CD14-positive monocyte (primary cell): ENCODE results near the gene ARAP2. TPM values are rescaled to one million over a fixed set of nuclear protein-coding genes. Genes with fewer than 3 reads are reported as not detected.
A peak's percentile ranks its signal among the peaks of the same experiment; 100 is the strongest.

ENCODE experiments used
- DNase-seq, 3 donors: peaks; one replicate each; pipeline ENCODE4 v3.0.0-alpha.2; 2011 to 2022
- H2AFZ ChIP-seq: 2 replicates; pipeline ENCODE4 v1.6.0; 2012; ENCODE audit warnings: mild to moderate bottlenecking, low read depth, low read length, inconsistent platforms; ENCODE audit not compliant: insufficient read depth, poor library complexity, severe bottlenecking
- H3K27ac ChIP-seq, 2 donors: 1 replicate in 1 of 2; 2 replicates in 1 of 2; pipeline ENCODE4 v1.5.1; 2012 to 2013; ENCODE audit warnings: low read length in 2 of 2, control low read depth in 1 of 2, inconsistent platforms in 1 of 2, low read depth in 1 of 2, mild to moderate bottlenecking in 1 of 2
- H3K27me3 ChIP-seq, 2 donors: one replicate each; pipeline versions ENCODE4 v1.6.0 to v1.6.1; 2011 to 2013; ENCODE audit warnings: low read length in 2 of 2; ENCODE audit not compliant: control insufficient read depth in 2 of 2, insufficient read depth in 2 of 2
- H3K36me3 ChIP-seq, 2 donors: replicated peaks in 1 of 2; 1 replicate in 1 of 2; 2 replicates in 1 of 2; pipeline versions ENCODE4 v1.5.1 to v1.6.1; 2012 to 2013; ENCODE audit warnings: low read length in 2 of 2, control low read depth in 1 of 2, inconsistent platforms in 1 of 2, mild to moderate bottlenecking in 1 of 2; ENCODE audit not compliant: insufficient read depth in 2 of 2, control insufficient read depth in 1 of 2
- H3K4me1 ChIP-seq, 2 donors: 1 replicate in 1 of 2; 2 replicates in 1 of 2; pipeline versions ENCODE4 v1.5.1 to v1.6.1; 2012 to 2013; ENCODE audit warnings: low read length in 2 of 2, control low read depth in 1 of 2, inconsistent platforms in 1 of 2, mild to moderate bottlenecking in 1 of 2, moderate library complexity in 1 of 2; ENCODE audit not compliant: insufficient read depth in 2 of 2, control insufficient read depth in 1 of 2
- H3K4me2 ChIP-seq: replicated peaks from 2 replicates; pipeline ENCODE3; 2012; ENCODE audit warnings: low read length, moderate library complexity, mild to moderate bottlenecking; ENCODE audit not compliant: poor library complexity, severe bottlenecking; ENCODE audit errors: extremely low read depth
- H3K4me3 ChIP-seq, 3 experiments: fragments of 200-600 bp in 1 of 3; sonication (generic) in 1 of 3; replicated peaks in 1 of 3; 1 replicate in 2 of 3; 2 replicates in 1 of 3; pipeline ENCODE4 v1.5.1; 2011 to 2013; ENCODE audit warnings: low read length in 3 of 3, mild to moderate bottlenecking in 3 of 3, control low read depth in 2 of 3, low read depth in 2 of 3, inconsistent platforms in 1 of 3, moderate library complexity in 1 of 3
- H3K79me2 ChIP-seq: 2 replicates; pipeline ENCODE4 v1.6.0; 2012; ENCODE audit warnings: mild to moderate bottlenecking, control low read depth, inconsistent platforms, low read length, moderate library complexity; ENCODE audit not compliant: insufficient read depth
- H3K9ac ChIP-seq: 2 replicates; pipeline ENCODE4 v1.6.0; 2017; ENCODE audit warnings: low read length, mild to moderate bottlenecking; ENCODE audit not compliant: insufficient read depth, poor library complexity, severe bottlenecking
- H3K9me3 ChIP-seq, 2 donors: replicated peaks in 1 of 2; 1 replicate in 1 of 2; 2 replicates in 1 of 2; pipeline versions ENCODE4 v1.5.1 to v1.6.1; 2012 to 2013; ENCODE audit warnings: low read length in 2 of 2, control low read depth in 1 of 2; ENCODE audit not compliant: control insufficient read depth in 1 of 2, insufficient read depth in 1 of 2
- H4K20me1 ChIP-seq: 2 replicates; pipeline ENCODE4 v1.6.0; 2012; ENCODE audit warnings: mild to moderate bottlenecking, low read length, control low read depth, moderate library complexity; ENCODE audit not compliant: insufficient read depth
- H3K27ac Mint-ChIP-seq, 7 donors: one replicate each; pipeline ENCODE4 v1.8.0; 2020; ENCODE audit warnings: mild to moderate bottlenecking in 7 of 7, mixed read lengths in 7 of 7, moderate library complexity in 6 of 7, inconsistent platforms in 2 of 7
- H3K27me3 Mint-ChIP-seq, 3 donors: one replicate each; pipeline ENCODE4 v1.8.0; 2021 to 2022; ENCODE audit warnings: low read depth in 3 of 3, mild to moderate bottlenecking in 3 of 3, mixed read lengths in 3 of 3, moderate library complexity in 3 of 3, inconsistent platforms in 1 of 3
- H3K36me3 Mint-ChIP-seq, 2 donors: one replicate each; pipeline ENCODE4 v1.8.0; 2020; ENCODE audit warnings: mixed read lengths in 2 of 2, inconsistent platforms in 1 of 2, mild to moderate bottlenecking in 1 of 2
- H3K4me1 Mint-ChIP-seq: one replicate; pipeline ENCODE4 v1.8.0; 2020; ENCODE audit warnings: mild to moderate bottlenecking, mixed read lengths
- H3K4me3 Mint-ChIP-seq, 2 donors: one replicate each; pipeline ENCODE4 v1.8.0; 2020; ENCODE audit warnings: mild to moderate bottlenecking in 2 of 2, mixed read lengths in 2 of 2, moderate library complexity in 1 of 2
- H3K9me3 Mint-ChIP-seq, 7 donors: one replicate each; pipeline ENCODE4 v1.8.0; 2020 to 2022; ENCODE audit warnings: mixed read lengths in 7 of 7, mild to moderate bottlenecking in 6 of 7, moderate library complexity in 6 of 7, inconsistent platforms in 2 of 7
- WGBS: methylation state at CpG from one replicate; pipeline ENCODE4 v1.1.5; 2013; ENCODE audit warnings: missing lambda C conversion rate; ENCODE audit not compliant: insufficient coverage; 5-methylcytosine and 5-hydroxymethylcytosine counted together
- intact Hi-C, 2 donors: fragments of 100-400 bp; cut with micrococcal nuclease; formaldehyde crosslinking; loops; one replicate each; pipeline versions ENCODE4 v1.15.0 to v1.15.1; 2023
- polyA plus RNA-seq, 3 donors: library from polyadenylated mRNA; depleted of rRNA in 1 of 3; unstranded in 2 of 3; stranded (reverse) in 1 of 3; fragments of 300-500 nt in 2 of 3; fragments of >200 nt in 1 of 3; fragmentation: Illumina TruSeq in 2 of 3; gene quantifications; 1 replicate in 2 of 3; 2 replicates in 1 of 3; pipeline ENCODE4 v1.2.3, GENCODE V29; 2012 to 2021
- TF ChIP-seq, protein P1 (sequence below): fragments of 200-600 bp; IDR thresholded peaks from one replicate; pipeline ENCODE4 v1.8.0; 2022; ENCODE audit warnings: antibody characterized with exemption, mild to moderate bottlenecking

The ARAP2 gene
- polyA plus RNA-seq, 3 donors: 4.6 to 17.7 (median 5.6) TPM

DNA sequence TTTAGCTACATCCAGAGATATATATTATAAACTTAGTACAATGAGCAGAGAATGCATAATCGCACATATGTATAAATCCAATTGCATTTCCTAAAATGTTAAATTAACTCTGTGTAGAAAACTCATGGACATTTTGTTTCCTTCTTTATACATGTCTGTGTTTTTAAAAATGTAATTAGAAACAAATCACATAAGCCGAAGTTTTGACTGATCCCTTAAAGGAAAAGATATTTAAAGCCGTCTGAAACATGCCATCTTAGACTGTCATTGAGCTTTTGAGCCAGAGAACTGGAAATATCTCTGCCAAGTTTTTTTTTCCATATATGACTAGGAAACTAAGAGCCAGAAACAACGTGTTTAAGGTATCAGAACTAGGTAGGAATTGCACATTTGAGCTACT is 107.0 kb downstream of the ARAP2 start:
- Mint-ChIP-seq H3K4me3 (no peak overlapping the region), H3K27ac (no peak overlapping the region), H3K27me3 (no peaks in the 10 kb centered on the region), H3K9me3 (no peaks in the 10 kb centered on the region), H3K4me1 (peaks cover 4% of the 10 kb centered on the region), H3K36me3 (peaks cover 20 to 31% of the 10 kb centered on the region in 2 donors)
- no peaks in the 10 kb centered on the region for H3K79me2 ChIP-seq
- no peak overlapping the region for H3K9ac ChIP-seq
- WGBS: no CpG with 5 or more reads among the region's 4 CpGs
- DNase-seq: no peak
- H3K4me1 ChIP-seq: peaks cover 11 to 16% of the 10 kb centered on the region in 2 donors
- H3K4me3 ChIP-seq: no peak overlapping the region
- no peak overlapping the region for H3K4me2 ChIP-seq
- TF ChIP-seq, protein P1, sequence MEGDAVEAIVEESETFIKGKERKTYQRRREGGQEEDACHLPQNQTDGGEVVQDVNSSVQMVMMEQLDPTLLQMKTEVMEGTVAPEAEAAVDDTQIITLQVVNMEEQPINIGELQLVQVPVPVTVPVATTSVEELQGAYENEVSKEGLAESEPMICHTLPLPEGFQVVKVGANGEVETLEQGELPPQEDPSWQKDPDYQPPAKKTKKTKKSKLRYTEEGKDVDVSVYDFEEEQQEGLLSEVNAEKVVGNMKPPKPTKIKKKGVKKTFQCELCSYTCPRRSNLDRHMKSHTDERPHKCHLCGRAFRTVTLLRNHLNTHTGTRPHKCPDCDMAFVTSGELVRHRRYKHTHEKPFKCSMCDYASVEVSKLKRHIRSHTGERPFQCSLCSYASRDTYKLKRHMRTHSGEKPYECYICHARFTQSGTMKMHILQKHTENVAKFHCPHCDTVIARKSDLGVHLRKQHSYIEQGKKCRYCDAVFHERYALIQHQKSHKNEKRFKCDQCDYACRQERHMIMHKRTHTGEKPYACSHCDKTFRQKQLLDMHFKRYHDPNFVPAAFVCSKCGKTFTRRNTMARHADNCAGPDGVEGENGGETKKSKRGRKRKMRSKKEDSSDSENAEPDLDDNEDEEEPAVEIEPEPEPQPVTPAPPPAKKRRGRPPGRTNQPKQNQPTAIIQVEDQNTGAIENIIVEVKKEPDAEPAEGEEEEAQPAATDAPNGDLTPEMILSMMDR: no peak
- peaks cover 2 to 31% of the 10 kb centered on the region in 2 donors for H3K36me3 ChIP-seq
- no peaks in the 10 kb centered on the region for H3K9me3 ChIP-seq
- intact Hi-C loops: no loop called here
- H4K20me1 ChIP-seq: no peaks in the 10 kb centered on the region
- no peak overlapping the region for H3K27ac ChIP-seq
- H2AFZ ChIP-seq: no peak overlapping the region
- no peaks in the 10 kb centered on the region for H3K27me3 ChIP-seq

DNA sequence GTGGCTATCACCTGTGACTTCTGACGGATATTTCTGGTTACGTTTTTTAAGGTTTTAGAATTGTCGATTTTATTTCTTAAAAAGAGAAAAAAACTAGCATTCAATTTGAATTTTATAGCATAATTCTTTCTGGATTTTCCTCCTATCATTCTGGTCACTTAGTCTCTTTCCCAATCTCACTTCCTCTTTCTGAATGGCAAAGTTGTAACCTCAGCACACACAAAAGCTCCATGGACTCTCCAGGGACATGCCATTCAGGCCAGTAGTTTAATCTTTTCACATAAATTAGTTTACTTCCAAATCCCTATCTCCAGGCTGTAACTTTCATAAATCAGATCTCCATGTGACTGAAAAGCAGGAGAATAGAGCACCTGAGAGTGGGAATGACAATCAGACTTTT is 110.7 kb downstream of the ARAP2 start:
- intact Hi-C loops: no loop called here
- Histone ChIP-seq H3K4me2 (no peak overlapping the region), H3K4me3 (no peak overlapping the region), H3K4me1 (peaks cover 17 to 23% of the 10 kb centered on the region in 2 donors), H3K27me3 (no peaks in the 10 kb centered on the region), H3K79me2 (no peaks in the 10 kb centered on the region), H3K9ac (no peak overlapping the region), H3K27ac (peak overlapping the region in 1 of 2 donors; percentile 39), H3K36me3 (peaks cover 6 to 41% of the 10 kb centered on the region in 2 donors), H4K20me1 (no peaks in the 10 kb centered on the region), H3K9me3 (no peaks in the 10 kb centered on the region), H2AFZ (no peak overlapping the region)
- no peak overlapping the region for H3K4me3 Mint-ChIP-seq
- peak; percentile 18 to 51 (median 36) for DNase-seq
- peaks cover 19 to 23% of the 10 kb centered on the region in 2 donors for H3K36me3 Mint-ChIP-seq
- no peaks in the 10 kb centered on the region for H3K27me3 Mint-ChIP-seq
- no peaks in the 10 kb centered on the region for H3K9me3 Mint-ChIP-seq
- no peak overlapping the region for H3K27ac Mint-ChIP-seq
- TF ChIP-seq, protein P1: no peak
- WGBS: no CpG with 5 or more reads among the region's 3 CpGs
- peaks cover 15% of the 10 kb centered on the region for H3K4me1 Mint-ChIP-seq
